OCI-LY1 (cell line): ENCODE measurements around the gene STYK1.

Experiments
- H2AFZ ChIP-seq: fragments of 200-600 bp; sonication (generic), shearing (Covaris generic); 2 replicates; pipeline ENCODE4 v1.6.0; 2014; ENCODE audit warnings: antibody characterized with exemption, mild to moderate bottlenecking, low read length
- H3F3A ChIP-seq: fragments of 200-600 bp; sonication (generic), shearing (Covaris generic); 2 replicates; pipeline ENCODE4 v1.6.0; 2014; ENCODE audit warnings: mild to moderate bottlenecking, antibody characterized with exemption, low read length, moderate library complexity; ENCODE audit not compliant: insufficient read depth
- H3K27ac ChIP-seq: fragments of 200-600 bp; sonication (generic); 2 replicates; pipeline ENCODE4 v1.5.1; 2014; ENCODE audit warnings: low read length, mixed run types, mild to moderate bottlenecking, low read depth; ENCODE audit not compliant: poor library complexity, severe bottlenecking
- H3K27me3 ChIP-seq: fragments of 200-600 bp; sonication (generic); 2 replicates; pipeline ENCODE4 v1.6.0; 2014; ENCODE audit warnings: antibody characterized with exemption, mild to moderate bottlenecking, low read length, moderate library complexity; ENCODE audit not compliant: insufficient read depth
- H3K36me3 ChIP-seq: fragments of 200-600 bp; sonication (generic); 2 replicates; pipeline ENCODE4 v1.6.1; 2014; ENCODE audit warnings: mild to moderate bottlenecking, antibody characterized with exemption, low read length, moderate library complexity, mixed read lengths; ENCODE audit not compliant: insufficient read depth
- H3K4me1 ChIP-seq: fragments of 200-600 bp; sonication (generic); 2 replicates; pipeline ENCODE4 v1.5.1; 2014; ENCODE audit warnings: mild to moderate bottlenecking, low read length, moderate library complexity; ENCODE audit not compliant: insufficient read depth, severe bottlenecking
- H3K4me2 ChIP-seq: fragments of 200-600 bp; sonication (generic), shearing (Covaris generic); 2 replicates; pipeline ENCODE4 v1.6.1; 2014; ENCODE audit warnings: low read length
- H3K4me3 ChIP-seq: fragments of 200-600 bp; sonication (generic); 2 replicates; pipeline ENCODE4 v1.5.1; 2014; ENCODE audit warnings: low read length, low read depth, mild to moderate bottlenecking, mixed read lengths; ENCODE audit not compliant: poor library complexity, severe bottlenecking
- H3K79me2 ChIP-seq: fragments of 200-600 bp; shearing (Covaris generic); 2 replicates; pipeline ENCODE4 v1.6.1; 2016; ENCODE audit warnings: mixed run types, low read length, mixed read lengths; ENCODE audit not compliant: insufficient read depth
- H3K9ac ChIP-seq: fragments of 200-600 bp; sonication (generic), shearing (Covaris generic); 2 replicates; pipeline ENCODE4 v1.6.1; 2014; ENCODE audit warnings: mild to moderate bottlenecking, low read length, mixed read lengths
- H3K9me2 ChIP-seq: fragments of 200-600 bp; sonication (generic), shearing (Covaris generic); 2 replicates; pipeline ENCODE4 v1.6.1; 2014; ENCODE audit warnings: low read depth, mild to moderate bottlenecking, low read length, mixed read lengths
- H3K9me3 ChIP-seq: fragments of 200-600 bp; shearing (Covaris generic); 2 replicates; pipeline ENCODE4 v1.6.1; 2014; ENCODE audit warnings: low read length, mixed read lengths
- H4K20me1 ChIP-seq: fragments of 200-600 bp; sonication (generic), shearing (Covaris generic); 2 replicates; pipeline ENCODE4 v1.6.0; 2016; ENCODE audit warnings: mild to moderate bottlenecking, low read length; ENCODE audit not compliant: insufficient read depth
- EZH2 ChIP-seq: fragments of 200-600 bp; sonication (generic), shearing (Covaris generic); IDR thresholded peaks from 2 replicates; pipeline ENCODE4 v1.8.0; 2017; ENCODE audit warnings: borderline replicate concordance, mixed run types, mild to moderate bottlenecking, antibody characterized with exemption, low read length, moderate library complexity, mixed read lengths
- TF ChIP-seq, protein P1 (sequence below): fragments of 200-600 bp; sonication (generic), shearing (Covaris generic); IDR thresholded peaks from 2 replicates; pipeline ENCODE4 v1.5.1; 2017; ENCODE audit warnings: mild to moderate bottlenecking, antibody characterized with exemption, low read length, moderate library complexity, mixed read lengths

The STYK1 gene

DNA sequence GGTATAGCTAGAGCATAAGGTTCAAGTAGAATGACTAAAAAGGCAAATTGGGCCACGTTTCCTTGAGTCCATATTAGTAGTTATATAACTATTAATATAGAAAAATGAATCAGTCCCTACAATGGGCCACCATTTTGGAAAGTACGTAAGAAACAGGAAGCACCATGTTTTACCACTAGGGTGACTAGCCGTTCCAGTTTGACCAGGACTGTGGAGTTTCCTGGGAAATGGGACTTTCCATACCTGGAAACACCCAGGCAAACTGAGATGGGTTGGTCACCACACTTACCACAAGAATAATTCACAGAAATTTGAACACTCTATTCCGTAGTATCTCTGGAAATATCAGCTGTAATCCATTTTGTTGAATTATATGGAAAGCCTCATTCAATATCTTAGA, 58.3 kb downstream of the STYK1 start:
- Histone ChIP-seq H3K9me3 (no peaks in the 10 kb centered on the region), H3K4me3 (no peak overlapping the region), H3K36me3 (peaks cover 13% of the 10 kb centered on the region; the same call in 1 of the 2 replicates), H3K79me2 (peaks cover 23% of the 10 kb centered on the region), H2AFZ (no peak overlapping the region), H4K20me1 (no peaks in the 10 kb centered on the region), H3K9me2 (no peaks in the 10 kb centered on the region), H3F3A (no peaks in the 10 kb centered on the region), H3K27ac (no peak overlapping the region), H3K4me2 (no peak overlapping the region), H3K9ac (no peak overlapping the region), H3K27me3 (no peaks in the 10 kb centered on the region), H3K4me1 (peaks cover 28% of the 10 kb centered on the region)
- TF ChIP-seq, protein P1, sequence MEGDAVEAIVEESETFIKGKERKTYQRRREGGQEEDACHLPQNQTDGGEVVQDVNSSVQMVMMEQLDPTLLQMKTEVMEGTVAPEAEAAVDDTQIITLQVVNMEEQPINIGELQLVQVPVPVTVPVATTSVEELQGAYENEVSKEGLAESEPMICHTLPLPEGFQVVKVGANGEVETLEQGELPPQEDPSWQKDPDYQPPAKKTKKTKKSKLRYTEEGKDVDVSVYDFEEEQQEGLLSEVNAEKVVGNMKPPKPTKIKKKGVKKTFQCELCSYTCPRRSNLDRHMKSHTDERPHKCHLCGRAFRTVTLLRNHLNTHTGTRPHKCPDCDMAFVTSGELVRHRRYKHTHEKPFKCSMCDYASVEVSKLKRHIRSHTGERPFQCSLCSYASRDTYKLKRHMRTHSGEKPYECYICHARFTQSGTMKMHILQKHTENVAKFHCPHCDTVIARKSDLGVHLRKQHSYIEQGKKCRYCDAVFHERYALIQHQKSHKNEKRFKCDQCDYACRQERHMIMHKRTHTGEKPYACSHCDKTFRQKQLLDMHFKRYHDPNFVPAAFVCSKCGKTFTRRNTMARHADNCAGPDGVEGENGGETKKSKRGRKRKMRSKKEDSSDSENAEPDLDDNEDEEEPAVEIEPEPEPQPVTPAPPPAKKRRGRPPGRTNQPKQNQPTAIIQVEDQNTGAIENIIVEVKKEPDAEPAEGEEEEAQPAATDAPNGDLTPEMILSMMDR, result no peak
- no peak for TF ChIP-seq EZH2

DNA sequence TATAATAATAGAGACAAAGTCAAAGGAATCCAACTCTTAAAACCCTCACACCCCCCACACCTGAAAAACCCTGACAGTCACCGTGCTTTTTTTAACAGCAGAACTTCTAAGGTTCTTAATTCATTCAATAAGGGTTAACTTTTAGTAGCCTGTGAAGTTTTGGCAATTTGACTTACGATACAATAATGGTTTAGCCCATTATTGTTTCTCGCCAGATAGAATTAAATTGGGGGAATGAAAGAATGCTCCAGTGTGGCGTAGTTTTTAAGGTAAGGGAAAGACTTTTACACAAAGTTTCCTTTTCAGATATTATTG, 59.8 kb downstream of the STYK1 start:
- no peaks in the 10 kb centered on the region for H3F3A ChIP-seq
- peaks cover 28% of the 10 kb centered on the region for H3K4me1 ChIP-seq
- no peaks in the 10 kb centered on the region for H4K20me1 ChIP-seq
- no peaks in the 10 kb centered on the region for H3K27me3 ChIP-seq
- peak overlapping the region; percentile 61 for H3K27ac ChIP-seq
- H3K9me3 ChIP-seq, result no peaks in the 10 kb centered on the region
- peaks cover 29% of the 10 kb centered on the region; the same call in 1 of the 2 replicates for H3K36me3 ChIP-seq
- peak overlapping the region; percentile 85 for H3K9ac ChIP-seq
- H3K9me2 ChIP-seq, result no peaks in the 10 kb centered on the region
- H3K4me2 ChIP-seq, result peak overlapping the region; percentile 96
- H2AFZ ChIP-seq, result peak overlapping the region; percentile 88
- TF ChIP-seq EZH2, result no peak
- TF ChIP-seq, protein P1, result no peak
- peak overlapping the region; percentile 89 for H3K4me3 ChIP-seq
- peaks cover 23% of the 10 kb centered on the region for H3K79me2 ChIP-seq

DNA sequence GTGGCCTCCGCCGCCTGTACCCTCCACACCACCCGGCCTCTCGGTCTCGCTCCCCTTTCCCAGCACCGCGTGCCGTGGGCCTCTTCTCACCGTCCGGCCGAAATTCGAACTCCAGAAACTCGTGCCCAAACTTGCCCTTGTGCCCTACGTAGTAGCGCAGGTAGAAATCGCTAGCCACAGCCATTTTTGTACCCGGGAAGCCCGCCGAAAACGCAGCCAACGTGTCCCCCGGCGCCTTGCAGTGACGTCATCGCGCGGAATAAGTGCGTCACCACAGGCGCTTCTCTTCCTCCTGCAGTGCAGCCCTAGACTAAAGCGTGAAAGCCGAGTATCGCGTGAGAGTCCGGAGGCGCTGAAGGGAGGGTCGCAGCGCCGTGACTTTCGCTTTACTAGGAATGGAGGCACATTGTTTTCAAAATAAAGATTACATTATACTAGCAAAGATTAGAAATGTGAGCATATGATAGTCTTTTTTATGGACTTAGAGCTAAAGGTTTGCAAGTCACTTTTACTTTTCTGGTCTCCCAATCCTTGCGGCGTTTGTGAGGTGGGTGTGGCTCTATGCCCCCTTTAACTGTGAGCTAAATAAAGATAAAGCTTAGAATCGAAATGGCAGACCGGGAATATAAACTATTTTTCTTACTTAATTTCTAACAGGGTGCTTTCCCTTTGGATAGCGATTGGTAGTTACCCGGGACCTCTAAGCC, 60.4 kb downstream of the STYK1 start, which contains the start of gene MAGOHB:
Gene MAGOHB, minus strand, starts transcription at position 261 of the 707 bp plus-strand sequence. Its CDS starts 77 bp downstream, at position 184.
- Histone ChIP-seq H3K27ac (peak within 1 kb of the TSS; percentile 61), H3K4me2 (peak within 1 kb of the TSS; percentile 96), H3K9me2 (no peaks in the 10 kb centered on the region), H4K20me1 (no peaks in the 10 kb centered on the region), H3K4me1 (peaks cover 28% of the 10 kb centered on the region), H2AFZ (peak within 1 kb of the TSS; percentile 88), H3K4me3 (peak within 1 kb of the TSS; percentile 89), H3K9ac (peak within 1 kb of the TSS; percentile 85), H3K9me3 (no peaks in the 10 kb centered on the region), H3K79me2 (peaks cover 23% of the 10 kb centered on the region), H3K27me3 (no peaks in the 10 kb centered on the region), H3F3A (no peaks in the 10 kb centered on the region), H3K36me3 (peaks cover 34% of the 10 kb centered on the region; the same call in 1 of the 2 replicates)
- TF ChIP-seq, protein P1, result no peak
- TF ChIP-seq EZH2, result no peak
